Caco-2 (cell line): ENCODE data around the gene NELFA. TPM values are rescaled to one million over a fixed set of nuclear protein-coding genes. Genes with fewer than 3 reads are reported as not detected.
"Not testable (repeated sequence)": the region's sequence is repeated elsewhere in the genome, so short reads cannot be mapped to it uniquely, and the experiment has no call there.

Experiments
- BruUV-seq: library from RNA; stranded (reverse); fragments of 400-500 nt; replicated peaks from 2 replicates; lab custom pipeline; 2021; lab: Mats Ljungman, UMichigan
- CTCF ChIA-PET: fragments of 300-600 bp; sonication (Branson Sonifier 250); formaldehyde crosslinking; loops from one replicate; lab custom pipeline; 2022; ENCODE audit warnings: antibody characterized with exemption; lab: Charles Lee
- POLR2A ChIA-PET: fragments of 300-600 bp; sonication (Branson Sonifier 250); formaldehyde crosslinking; loops from one replicate; lab custom pipeline; 2022; ENCODE audit warnings: antibody characterized with exemption; lab: Charles Lee
- DNase-seq, 2 experiments: peaks; one replicate each; pipeline versions ENCODE4 v3.0.0 to v3.0.0-alpha.2; 2020 to 2022
- H3K27me3 ChIP-seq: replicated peaks from 2 replicates; pipeline ENCODE4 v1.6.0; 2011; ENCODE audit warnings: low read length; ENCODE audit not compliant: control insufficient read depth, insufficient read depth
- H3K36me3 ChIP-seq: 2 replicates; pipeline ENCODE4 v1.5.1; 2011; ENCODE audit warnings: low read length; ENCODE audit not compliant: control insufficient read depth, insufficient read depth
- H3K4me1 ChIP-seq: fragments of 250-450 bp; sonication (Bioruptor Pico); 2 replicates; pipeline ENCODE4 v1.5.1; 2020; ENCODE audit warnings: mild to moderate bottlenecking
- H3K4me3 ChIP-seq: 2 replicates; pipeline ENCODE4 v1.5.1; 2011; ENCODE audit warnings: low read depth, mild to moderate bottlenecking, control low read depth, low read length
- H3K9me3 ChIP-seq: fragments of 250-450 bp; sonication (Bioruptor Pico); 2 replicates; pipeline ENCODE4 v1.5.1; 2020; ENCODE audit warnings: mild to moderate bottlenecking, moderate library complexity
- H3K27ac Mint-ChIP-seq: one replicate; pipeline ENCODE4 v1.8.0; 2022; ENCODE audit warnings: mixed read lengths; ENCODE audit not compliant: unreplicated experiment
- H3K27me3 Mint-ChIP-seq: one replicate; pipeline ENCODE4 v1.8.0; 2022; ENCODE audit warnings: mixed read lengths; ENCODE audit not compliant: insufficient read depth, unreplicated experiment
- H3K36me3 Mint-ChIP-seq: one replicate; pipeline ENCODE4 v1.8.0; 2022; ENCODE audit warnings: mild to moderate bottlenecking, mixed read lengths; ENCODE audit not compliant: insufficient read depth, unreplicated experiment
- H3K4me1 Mint-ChIP-seq: one replicate; pipeline ENCODE4 v1.8.0; 2022; ENCODE audit warnings: low read depth, mixed read lengths; ENCODE audit not compliant: unreplicated experiment
- H3K4me3 Mint-ChIP-seq: one replicate; pipeline ENCODE4 v1.8.0; 2022; ENCODE audit warnings: mild to moderate bottlenecking, moderate library complexity, mixed read lengths; ENCODE audit not compliant: unreplicated experiment
- H3K9me3 Mint-ChIP-seq: one replicate; pipeline ENCODE4 v1.8.0; 2022; ENCODE audit warnings: mixed read lengths; ENCODE audit not compliant: unreplicated experiment
- CTCF ChIP-seq, 2 experiments: fragments of 200-600 bp in 1 of 2; IDR thresholded peaks; 1 replicate in 1 of 2; 2 replicates in 1 of 2; pipeline versions ENCODE4 v1.5.1 to v1.8.0; 2011 to 2022; ENCODE audit warnings: antibody characterized with exemption in 1 of 2, control low read depth in 1 of 2, inconsistent platforms in 1 of 2, low read depth in 1 of 2, low read length in 1 of 2, mild to moderate bottlenecking in 1 of 2, moderate library complexity in 1 of 2; ENCODE audit not compliant: insufficient read depth in 1 of 2, severe bottlenecking in 1 of 2, unreplicated experiment in 1 of 2
- intact Hi-C: fragments of 100-400 bp; cut with micrococcal nuclease; formaldehyde crosslinking; loops from one replicate; pipeline ENCODE4 v1.10.0; 2022; ENCODE audit not compliant: unreplicated experiment
- total RNA-seq: library from RNA; stranded (reverse); gene quantifications from 2 replicates; pipeline ENCODE4 v1.2.3, GENCODE V29; 2022

The NELFA gene
- total RNA-seq, 1 experiment from 2014 or later: 53.0 TPM

- CTCF ChIA-PET: interaction anchor here (0.6 kb wide), 1 partner anchor 410 kb away, joined by 8 read pairs; no protein-coding TSS in a partner anchor
- H3K36me3 Mint-ChIP-seq, H3K27me3 ChIP-seq, H3K4me3 Mint-ChIP-seq, BruUV-seq, H3K9me3 Mint-ChIP-seq, H3K4me3 ChIP-seq, intact Hi-C loops, DNase-seq, H3K36me3 ChIP-seq, H3K27me3 Mint-ChIP-seq, H3K4me1 ChIP-seq, POLR2A ChIA-PET, H3K27ac Mint-ChIP-seq, H3K4me1 Mint-ChIP-seq: not testable (repeated sequence)
- peaks cover 10% of the 10 kb centered on the region for H3K9me3 ChIP-seq
These were observed 18.3 kb upstream of the NELFA start for GRCh38 chr4:2027120-2027519.

- Mint-ChIP-seq H3K4me3 (no peak overlapping the region), H3K9me3 (no peaks in the 10 kb centered on the region), H3K27me3 (no peaks in the 10 kb centered on the region), H3K27ac (no peak overlapping the region), H3K4me1 (peaks cover 9% of the 10 kb centered on the region), H3K36me3 (no peaks in the 10 kb centered on the region)
- Histone ChIP-seq H3K36me3 (no peaks in the 10 kb centered on the region), H3K4me3 (no peak overlapping the region), H3K4me1 (peaks cover 5% of the 10 kb centered on the region; the same call in 1 of the 2 replicates), H3K27me3 (no peaks in the 10 kb centered on the region), H3K9me3 (peaks cover 10% of the 10 kb centered on the region)
- ChIA-PET POLR2A (no interaction called here), CTCF (no interaction called here)
- no TSS peak for BruUV-seq
- TF ChIP-seq CTCF (IDR thresholded peaks at IDR 0.05; ENCODE audit: insufficient read depth in 1 of 2, low read depth in 1 of 2, low read length in 1 of 2, severe bottlenecking in 1 of 2, unreplicated experiment in 1 of 2): no peak
- intact Hi-C loops: no loop called here
- DNase-seq: no peak
These were observed 17.0 kb upstream of the NELFA start for GRCh38 chr4:2025817-2026216.

- CTCF ChIA-PET: no interaction called here
- POLR2A ChIA-PET: no interaction called here
- H3K36me3 ChIP-seq: no peaks in the 10 kb centered on the region
- Mint-ChIP-seq H3K4me1 (peaks cover 9% of the 10 kb centered on the region), H3K4me3 (no peak overlapping the region), H3K27me3 (no peaks in the 10 kb centered on the region), H3K9me3 (no peaks in the 10 kb centered on the region), H3K36me3 (no peaks in the 10 kb centered on the region), H3K27ac (no peak overlapping the region)
- H3K9me3 ChIP-seq: peaks cover 10% of the 10 kb centered on the region
- H3K4me3 ChIP-seq: no peak overlapping the region
- DNase-seq: no peak
- no peaks in the 10 kb centered on the region for H3K27me3 ChIP-seq
- intact Hi-C loops: no loop called here
- TF ChIP-seq CTCF (IDR thresholded peaks at IDR 0.05; ENCODE audit: insufficient read depth in 1 of 2, low read depth in 1 of 2, low read length in 1 of 2, severe bottlenecking in 1 of 2, unreplicated experiment in 1 of 2): no peak
- BruUV-seq: no TSS peak
- H3K4me1 ChIP-seq: peaks cover 5% of the 10 kb centered on the region; the same call in 1 of the 2 replicates
These were observed 15.9 kb upstream of the NELFA start for GRCh38 chr4:2024683-2025082.

GRCh38 chr4:2021358-2022018, 12.7 kb upstream of the NELFA start:
- H3K27me3 Mint-ChIP-seq, H3K9me3 ChIP-seq, intact Hi-C loops, H3K4me1 ChIP-seq, H3K27me3 ChIP-seq, H3K36me3 ChIP-seq, H3K36me3 Mint-ChIP-seq, H3K4me1 Mint-ChIP-seq, H3K4me3 ChIP-seq, BruUV-seq, CTCF ChIA-PET, H3K9me3 Mint-ChIP-seq: not testable (repeated sequence)
- POLR2A ChIA-PET: interaction anchor here (0.6 kb wide), 1 partner anchor 15 kb away, joined by 3 read pairs; no protein-coding TSS in a partner anchor
- Mint-ChIP-seq H3K4me3 (peak overlapping the region; percentile 28), H3K27ac (peak overlapping the region; percentile 79)
- peak; percentile 28 to 66 for DNase-seq
